Mucosa of stomach (tissue), 1 donor: Measurements from ENCODE around the gene MACF1.

ENCODE experiments used
- H3K27me3 ChIP-seq: one replicate; pipeline ENCODE4 v1.7.0; 2013; ENCODE audit warnings: mild to moderate bottlenecking, low read length; ENCODE audit not compliant: control insufficient read depth, insufficient read depth
- H3K36me3 ChIP-seq: one replicate; pipeline ENCODE4 v1.7.0; 2013; ENCODE audit warnings: low read length; ENCODE audit not compliant: control insufficient read depth, insufficient read depth
- H3K4me1 ChIP-seq: one replicate; pipeline ENCODE4 v1.7.0; 2013; ENCODE audit warnings: mild to moderate bottlenecking, low read length; ENCODE audit not compliant: control insufficient read depth, insufficient read depth
- H3K4me3 ChIP-seq: one replicate; pipeline ENCODE4 v1.7.0; 2013; ENCODE audit warnings: low read length
- H3K9ac ChIP-seq: one replicate; pipeline ENCODE4 v1.7.0; 2013; ENCODE audit warnings: mild to moderate bottlenecking, low read length, moderate library complexity
- H3K9me3 ChIP-seq: one replicate; pipeline ENCODE4 v1.7.0; 2013; ENCODE audit warnings: mild to moderate bottlenecking, low read length, moderate library complexity; ENCODE audit not compliant: control insufficient read depth
- donor health status: Pancreatic carcinoma.

The MACF1 gene

DNA sequence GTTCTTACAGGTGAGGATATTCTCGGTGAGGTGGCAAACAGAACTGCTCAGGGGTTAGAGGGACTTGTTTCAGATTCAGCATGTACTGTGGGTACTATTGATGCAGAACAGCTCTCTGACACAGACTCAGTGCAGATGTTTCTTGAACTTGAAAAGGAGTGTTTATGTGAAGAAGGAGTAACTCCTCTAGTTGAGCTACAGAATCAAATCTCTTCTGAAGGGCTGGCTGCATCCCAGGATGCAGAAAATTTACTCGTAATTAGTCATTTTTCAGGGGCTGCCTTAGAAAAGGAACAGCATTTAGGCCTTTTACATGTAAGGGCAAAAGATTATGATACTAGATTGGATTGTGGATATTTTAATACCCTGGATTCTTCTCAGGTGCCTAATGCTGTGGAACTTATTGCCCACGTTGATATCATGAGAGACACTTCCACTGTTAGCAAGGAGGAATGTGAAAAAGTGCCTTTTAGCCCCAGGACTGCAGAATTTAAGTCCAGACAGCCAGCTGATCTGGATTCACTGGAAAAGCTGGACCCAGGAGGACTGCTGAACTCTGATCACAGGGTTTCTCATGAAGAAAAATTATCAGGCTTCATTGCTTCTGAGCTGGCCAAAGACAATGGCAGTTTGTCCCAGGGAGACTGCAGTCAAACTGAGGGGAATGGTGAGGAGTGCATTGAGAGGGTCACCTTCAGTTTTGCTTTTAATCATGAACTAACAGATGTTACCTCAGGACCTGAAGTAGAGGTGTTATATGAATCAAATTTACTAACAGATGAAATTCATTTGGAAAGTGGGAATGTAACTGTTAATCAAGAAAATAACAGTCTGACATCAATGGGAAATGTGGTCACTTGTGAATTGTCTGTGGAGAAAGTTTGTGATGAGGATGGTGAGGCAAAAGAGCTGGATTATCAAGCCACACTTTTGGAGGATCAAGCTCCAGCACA is 207.3 kb downstream of the MACF1 start:
- Histone ChIP-seq H3K4me1 (peaks cover 22% of the 10 kb centered on the region), H3K9me3 (no peaks in the 10 kb centered on the region), H3K27me3 (no peaks in the 10 kb centered on the region), H3K4me3 (no peak overlapping the region), H3K9ac (peak overlapping the region; percentile 9), H3K36me3 (peaks cover 4% of the 10 kb centered on the region)

- H3K9me3 ChIP-seq, result no peaks in the 10 kb centered on the region
- H3K36me3 ChIP-seq, result peaks cover 4% of the 10 kb centered on the region
- no peak overlapping the region for H3K4me3 ChIP-seq
- no peak overlapping the region for H3K9ac ChIP-seq
- no peaks in the 10 kb centered on the region for H3K27me3 ChIP-seq
- H3K4me1 ChIP-seq, result peaks cover 22% of the 10 kb centered on the region
Observed at GRCh38 chr1:39412892-39413291, 208.4 kb downstream of the MACF1 start.

GRCh38 chr1:39413902-39414528 is 209.5 kb downstream of the MACF1 start:
- Histone ChIP-seq H3K4me1 (peaks cover 22% of the 10 kb centered on the region), H3K4me3 (no peak overlapping the region), H3K27me3 (no peaks in the 10 kb centered on the region), H3K9me3 (no peaks in the 10 kb centered on the region), H3K9ac (no peak overlapping the region), H3K36me3 (peaks cover 4% of the 10 kb centered on the region)

DNA sequence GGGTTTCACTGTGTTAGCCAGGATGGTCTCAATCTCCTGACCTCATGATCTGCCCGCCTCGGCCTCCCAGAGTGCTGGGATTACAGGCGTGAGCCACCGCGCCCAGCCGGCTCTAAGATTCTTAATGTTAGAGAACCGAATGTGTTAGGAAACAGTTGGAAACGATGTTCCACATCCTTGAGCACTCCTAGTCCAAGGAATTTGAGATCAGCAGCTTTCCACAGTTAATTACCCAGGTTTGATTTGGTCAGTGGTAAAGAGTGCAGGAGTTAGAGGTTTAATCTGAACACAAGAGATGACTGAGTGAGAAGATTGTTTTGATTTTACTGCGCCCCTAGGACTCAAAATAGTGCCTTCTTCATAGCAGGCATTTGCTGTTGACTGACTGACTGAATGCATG is 211.1 kb downstream of the MACF1 start:
- H3K4me3 ChIP-seq, result no peak overlapping the region
- H3K36me3 ChIP-seq, result peaks cover 4% of the 10 kb centered on the region
- no peaks in the 10 kb centered on the region for H3K9me3 ChIP-seq
- H3K27me3 ChIP-seq, result no peaks in the 10 kb centered on the region
- H3K4me1 ChIP-seq, result peaks cover 14% of the 10 kb centered on the region
- H3K9ac ChIP-seq, result no peak overlapping the region

DNA sequence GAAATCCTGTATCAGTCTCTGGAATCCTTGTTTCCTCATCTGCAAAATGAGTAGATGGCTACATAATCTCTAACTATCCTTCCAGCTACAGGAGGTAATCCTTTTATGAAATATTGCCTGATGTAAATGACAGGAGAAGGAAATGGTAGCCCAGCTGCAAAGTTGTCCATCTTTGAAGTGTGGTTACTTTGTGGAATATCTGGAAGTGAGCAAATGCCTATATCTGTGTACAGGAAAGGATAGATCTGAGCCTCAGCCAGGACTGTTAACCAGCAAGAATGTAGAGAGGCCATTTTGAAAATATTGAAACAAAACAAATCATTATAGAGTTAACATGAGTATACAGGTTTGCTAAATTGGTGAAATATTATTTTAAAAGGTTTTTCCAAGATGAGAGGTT is 212.1 kb downstream of the MACF1 start:
- Histone ChIP-seq H3K4me1 (peaks cover 6% of the 10 kb centered on the region), H3K9me3 (no peaks in the 10 kb centered on the region)

GRCh38 chr1:39418236-39418635 is 213.7 kb downstream of the MACF1 start:
- Histone ChIP-seq H3K4me3 (no peak overlapping the region), H3K36me3 (no peaks in the 10 kb centered on the region), H3K4me1 (no peaks in the 10 kb centered on the region), H3K9ac (no peak overlapping the region), H3K27me3 (no peaks in the 10 kb centered on the region), H3K9me3 (no peaks in the 10 kb centered on the region)

More for the DNA sequence above, 212.1 kb downstream of the MACF1 start:
- Histone ChIP-seq H3K36me3 (peaks cover 4% of the 10 kb centered on the region), H3K27me3 (no peaks in the 10 kb centered on the region), H3K9ac (no peak overlapping the region), H3K4me3 (no peak overlapping the region)

- Histone ChIP-seq H3K4me1 (no peaks in the 10 kb centered on the region), H3K9me3 (no peaks in the 10 kb centered on the region), H3K9ac (no peak overlapping the region), H3K36me3 (no peaks in the 10 kb centered on the region), H3K4me3 (no peak overlapping the region), H3K27me3 (no peaks in the 10 kb centered on the region)
Observed at GRCh38 chr1:39420493-39420892, 216.0 kb downstream of the MACF1 start.

- H3K36me3 ChIP-seq, result no peaks in the 10 kb centered on the region
- no peak overlapping the region for H3K9ac ChIP-seq
- H3K27me3 ChIP-seq, result no peaks in the 10 kb centered on the region
- no peaks in the 10 kb centered on the region for H3K9me3 ChIP-seq
- no peaks in the 10 kb centered on the region for H3K4me1 ChIP-seq
- no peak overlapping the region for H3K4me3 ChIP-seq
Observed at GRCh38 chr1:39422614-39423013, 218.1 kb downstream of the MACF1 start.

GRCh38 chr1:39425151-39425550 is 220.7 kb downstream of the MACF1 start:
- Histone ChIP-seq H3K9ac (no peak overlapping the region), H3K27me3 (no peaks in the 10 kb centered on the region), H3K4me3 (no peak overlapping the region), H3K36me3 (no peaks in the 10 kb centered on the region), H3K4me1 (no peaks in the 10 kb centered on the region), H3K9me3 (no peaks in the 10 kb centered on the region)

- Histone ChIP-seq H3K27me3 (no peaks in the 10 kb centered on the region), H3K9me3 (no peaks in the 10 kb centered on the region), H3K36me3 (peaks cover 4% of the 10 kb centered on the region), H3K9ac (no peak overlapping the region), H3K4me1 (no peaks in the 10 kb centered on the region), H3K4me3 (no peak overlapping the region)
Observed at GRCh38 chr1:39425634-39426033, 221.1 kb downstream of the MACF1 start.

DNA sequence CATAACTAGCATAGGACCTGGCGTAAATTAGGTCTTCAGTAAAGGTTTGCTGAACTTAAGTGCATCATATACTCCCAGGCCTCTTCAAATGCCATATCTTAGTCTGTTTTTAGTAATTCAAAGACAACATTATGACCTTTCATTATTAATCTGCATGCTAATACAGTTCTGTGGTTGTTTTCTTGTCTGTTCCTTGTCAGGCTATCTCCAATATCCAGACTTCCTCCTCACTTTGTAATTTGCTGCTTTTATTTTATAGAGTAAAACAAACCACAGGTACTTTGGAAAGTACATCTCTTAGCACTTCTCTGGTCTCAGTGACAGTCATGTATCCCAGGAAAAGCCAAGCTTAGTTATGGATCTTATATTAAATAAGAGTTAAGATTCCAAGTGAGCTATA is 221.9 kb downstream of the MACF1 start:
- Histone ChIP-seq H3K4me1 (no peaks in the 10 kb centered on the region), H3K4me3 (no peak overlapping the region), H3K27me3 (no peaks in the 10 kb centered on the region), H3K36me3 (peaks cover 8% of the 10 kb centered on the region), H3K9me3 (no peaks in the 10 kb centered on the region), H3K9ac (no peak overlapping the region)

- Histone ChIP-seq H3K4me3 (no peak overlapping the region), H3K9me3 (no peaks in the 10 kb centered on the region), H3K4me1 (no peaks in the 10 kb centered on the region), H3K36me3 (peaks cover 8% of the 10 kb centered on the region), H3K27me3 (no peaks in the 10 kb centered on the region), H3K9ac (no peak overlapping the region)
Observed at GRCh38 chr1:39427374-39427773, 222.9 kb downstream of the MACF1 start.
